Mesendoderm (in vitro differentiated cells): ENCODE measurements around the gene GRAMD4.
A peak's percentile ranks its signal among the peaks of the same experiment; 100 is the strongest.
"Not testable (repeated sequence)": the region's sequence is repeated elsewhere in the genome, so short reads cannot be mapped to it uniquely, and the experiment has no call there.

Source experiments
- DNase-seq: peaks from one replicate; pipeline ENCODE4 v3.0.0; 2013
- H2AK5ac ChIP-seq: 2 replicates; pipeline ENCODE4 v1.6.1; 2013; ENCODE audit warnings: low read length, inconsistent platforms
- H2BK120ac ChIP-seq: 2 replicates; pipeline ENCODE4 v1.6.1; 2013; ENCODE audit warnings: low read depth, mild to moderate bottlenecking, low read length, moderate library complexity, mixed read lengths
- H2BK15ac ChIP-seq: replicated peaks from 2 replicates; pipeline ENCODE4 v1.6.1; 2013; ENCODE audit warnings: low read depth, mild to moderate bottlenecking, moderate library complexity
- H2BK5ac ChIP-seq: 2 replicates; pipeline ENCODE4 v1.6.1; 2013; ENCODE audit warnings: low read length, inconsistent platforms
- H3K18ac ChIP-seq: 2 replicates; pipeline ENCODE4 v1.6.1; 2013; ENCODE audit warnings: mild to moderate bottlenecking, low read length, mixed read lengths
- H3K23ac ChIP-seq: one replicate; pipeline ENCODE4 v1.6.1; 2013; ENCODE audit warnings: low read length
- H3K27ac ChIP-seq: 2 replicates; pipeline ENCODE4 v1.5.1; 2013; ENCODE audit warnings: low read depth, mild to moderate bottlenecking, inconsistent platforms, low read length, moderate library complexity
- H3K27me3 ChIP-seq: 2 replicates; pipeline ENCODE4 v1.6.1; 2013; ENCODE audit warnings: low read length, control low read depth, mild to moderate bottlenecking, inconsistent platforms; ENCODE audit not compliant: insufficient read depth, poor library complexity
- H3K36me3 ChIP-seq: 2 replicates; pipeline ENCODE4 v1.6.1; 2013; ENCODE audit warnings: low read length, inconsistent platforms; ENCODE audit not compliant: control insufficient read depth, insufficient read depth
- H3K4ac ChIP-seq: one replicate; pipeline ENCODE4 v1.6.1; 2013; ENCODE audit warnings: low read depth, mild to moderate bottlenecking, low read length, moderate library complexity
- H3K4me1 ChIP-seq: 2 replicates; pipeline ENCODE4 v1.6.1; 2013; ENCODE audit warnings: low read depth, low read length, inconsistent platforms; ENCODE audit not compliant: control insufficient read depth
- H3K4me2 ChIP-seq: 2 replicates; pipeline ENCODE4 v1.6.1; 2013; ENCODE audit warnings: low read length
- H3K4me3 ChIP-seq: 2 replicates; pipeline ENCODE4 v1.5.1; 2013; ENCODE audit warnings: mild to moderate bottlenecking, low read length
- H3K56ac ChIP-seq: one replicate; pipeline ENCODE4 v1.6.1; 2013; ENCODE audit warnings: low read length
- H3K79me1 ChIP-seq: 2 replicates; pipeline ENCODE4 v1.6.1; 2013; ENCODE audit warnings: low read length, inconsistent platforms
- H3K79me2 ChIP-seq: 2 replicates; pipeline ENCODE4 v1.6.1; 2013; ENCODE audit warnings: mild to moderate bottlenecking, low read length; ENCODE audit not compliant: control insufficient read depth, insufficient read depth
- H3K9ac ChIP-seq: 2 replicates; pipeline ENCODE4 v1.6.1; 2013; ENCODE audit warnings: low read length, inconsistent platforms
- H4K5ac ChIP-seq: one replicate; pipeline ENCODE4 v1.6.1; 2013; ENCODE audit warnings: low read length
- H4K8ac ChIP-seq: one replicate; pipeline ENCODE4 v1.6.1; 2013; ENCODE audit warnings: low read depth, mild to moderate bottlenecking, control low read depth, low read length, moderate library complexity
- WGBS: extraction: QIAGEN DNeasy Blood & Tissue Kit; methylation state at CpG from one replicate; pipeline ENCODE4 v1.1.7; 2013; ENCODE audit warnings: low lambda C conversion rate, missing lambda C conversion rate; ENCODE audit not compliant: insufficient coverage; ENCODE audit errors: extremely low coverage; 5-methylcytosine and 5-hydroxymethylcytosine counted together

The GRAMD4 gene

GRCh38 chr22:46634011-46634699, 14.0 kb downstream of the GRAMD4 start:
- no peak overlapping the region for H3K18ac ChIP-seq
- no peaks in the 10 kb centered on the region for H3K36me3 ChIP-seq
- H3K4me3 ChIP-seq = no peak overlapping the region
- no peaks in the 10 kb centered on the region for H3K79me1 ChIP-seq
- H2BK15ac ChIP-seq = no peak overlapping the region
- H2BK120ac ChIP-seq = no peak overlapping the region
- H3K56ac ChIP-seq = peak overlapping the region; percentile 34
- H3K4me2 ChIP-seq = no peak overlapping the region
- no peaks in the 10 kb centered on the region for H3K27me3 ChIP-seq
- H3K79me2 ChIP-seq = no peaks in the 10 kb centered on the region
- no peak overlapping the region for H4K8ac ChIP-seq
- DNase-seq = peak; percentile 41
- H3K23ac ChIP-seq = no peak overlapping the region
- no peak overlapping the region for H2BK5ac ChIP-seq
- H3K4ac ChIP-seq = no peak overlapping the region
- no peak overlapping the region for H3K27ac ChIP-seq
- H3K9ac ChIP-seq = no peak overlapping the region
- H4K5ac ChIP-seq = no peak overlapping the region
- H2AK5ac ChIP-seq = no peak overlapping the region
- no CpG with 5 or more reads among the region's 11 CpGs for WGBS
- peaks cover 3% of the 10 kb centered on the region for H3K4me1 ChIP-seq

- not testable (repeated sequence) for H3K36me3 ChIP-seq, H2AK5ac ChIP-seq, H3K4me1 ChIP-seq, H3K27me3 ChIP-seq, H4K5ac ChIP-seq, H3K27ac ChIP-seq, H3K4me2 ChIP-seq, H2BK15ac ChIP-seq, H3K4me3 ChIP-seq, H3K9ac ChIP-seq, H4K8ac ChIP-seq, H3K23ac ChIP-seq, H2BK5ac ChIP-seq, H3K79me1 ChIP-seq, DNase-seq, H3K79me2 ChIP-seq, H2BK120ac ChIP-seq
- Histone ChIP-seq H3K56ac (peak overlapping the region; percentile 25), H3K4ac (peak overlapping the region; percentile 65), H3K18ac (peak overlapping the region; percentile 54)
- WGBS = no CpG with 5 or more reads among the region's 30 CpGs
These were observed 14.9 kb downstream of the GRAMD4 start for GRCh38 chr22:46634973-46635685.

GRCh38 chr22:46635756-46636155, 15.6 kb downstream of the GRAMD4 start:
- H3K4me1 ChIP-seq = peaks cover 3% of the 10 kb centered on the region
- no peak overlapping the region for H2BK5ac ChIP-seq
- H3K23ac ChIP-seq = no peak overlapping the region
- no peaks in the 10 kb centered on the region for H3K27me3 ChIP-seq
- H3K27ac ChIP-seq = no peak overlapping the region
- WGBS = no CpG with 5 or more reads among the region's 11 CpGs
- no peak overlapping the region for H3K56ac ChIP-seq
- H3K79me2 ChIP-seq = no peaks in the 10 kb centered on the region
- no peak overlapping the region for H3K4me2 ChIP-seq
- H4K8ac ChIP-seq = no peak overlapping the region
- peak; percentile 58 for DNase-seq
- H2BK120ac ChIP-seq = no peak overlapping the region
- H3K36me3 ChIP-seq = no peaks in the 10 kb centered on the region
- no peak overlapping the region for H3K4me3 ChIP-seq
- no peak overlapping the region for H2BK15ac ChIP-seq
- no peak overlapping the region for H3K9ac ChIP-seq
- peak overlapping the region; percentile 54 for H3K18ac ChIP-seq
- no peaks in the 10 kb centered on the region for H3K79me1 ChIP-seq
- H3K4ac ChIP-seq = peak overlapping the region; percentile 65
- H4K5ac ChIP-seq = no peak overlapping the region
- no peak overlapping the region for H2AK5ac ChIP-seq

- Histone ChIP-seq H3K4ac (no peak overlapping the region), H2BK120ac (no peak overlapping the region), H3K56ac (no peak overlapping the region), H3K79me2 (no peaks in the 10 kb centered on the region), H3K27me3 (no peaks in the 10 kb centered on the region), H3K18ac (no peak overlapping the region), H3K4me1 (peaks cover 3% of the 10 kb centered on the region), H3K36me3 (no peaks in the 10 kb centered on the region), H3K23ac (no peak overlapping the region), H4K8ac (no peak overlapping the region), H2BK5ac (no peak overlapping the region), H2BK15ac (no peak overlapping the region), H3K9ac (no peak overlapping the region), H3K4me2 (no peak overlapping the region), H2AK5ac (no peak overlapping the region), H4K5ac (no peak overlapping the region), H3K79me1 (no peaks in the 10 kb centered on the region), H3K27ac (no peak overlapping the region), H3K4me3 (no peak overlapping the region)
- no CpG with 5 or more reads among the region's 29 CpGs for WGBS
- no peak for DNase-seq
These were observed 16.2 kb downstream of the GRAMD4 start for GRCh38 chr22:46636221-46637002.

- no peak for DNase-seq
- H3K79me2 ChIP-seq = no peaks in the 10 kb centered on the region
- WGBS = no CpG with 5 or more reads among the region's 21 CpGs
- no peak overlapping the region for H2BK5ac ChIP-seq
- no peak overlapping the region for H3K56ac ChIP-seq
- no peak overlapping the region for H3K4ac ChIP-seq
- no peak overlapping the region for H4K8ac ChIP-seq
- no peak overlapping the region for H2BK15ac ChIP-seq
- H3K27me3 ChIP-seq = no peaks in the 10 kb centered on the region
- no peaks in the 10 kb centered on the region for H3K79me1 ChIP-seq
- no peak overlapping the region for H3K18ac ChIP-seq
- H3K9ac ChIP-seq = no peak overlapping the region
- H3K4me1 ChIP-seq = peaks cover 3% of the 10 kb centered on the region
- H3K27ac ChIP-seq = no peak overlapping the region
- no peaks in the 10 kb centered on the region for H3K36me3 ChIP-seq
- no peak overlapping the region for H3K23ac ChIP-seq
- H2AK5ac ChIP-seq = no peak overlapping the region
- H2BK120ac ChIP-seq = no peak overlapping the region
- no peak overlapping the region for H3K4me2 ChIP-seq
- no peak overlapping the region for H3K4me3 ChIP-seq
- H4K5ac ChIP-seq = no peak overlapping the region
These were observed 17.8 kb downstream of the GRAMD4 start for GRCh38 chr22:46637711-46638600.
